Raji (cell line): ENCODE results near the gene CDR2.
A peak's percentile ranks its signal among the peaks of the same experiment; 100 is the strongest.

Experiments used
- POLR2A ChIP-seq: IDR thresholded peaks from 2 replicates; pipeline ENCODE4 v1.6.1; 2011; ENCODE audit warnings: low read depth, low read length, control low read depth; ENCODE audit not compliant: insufficient read depth

Gene CDR2

GRCh38 chr16:22374311-22375116, at the start of gene CDR2:
TSS of gene CDR2 (minus strand) at chr16:22374619. CDS start at chr16:22374309, 310 bp downstream.
- peak; percentile 85 for TF ChIP-seq POLR2A

- no peak for TF ChIP-seq POLR2A
These were observed 49.3 kb upstream of the CDR2 start for GRCh38 chr16:22423716-22424115.

- no peak for TF ChIP-seq POLR2A
These were observed 46.7 kb upstream of the CDR2 start for GRCh38 chr16:22421136-22421535.

GRCh38 chr16:22420606-22421135, 46.3 kb upstream of the CDR2 start:
- TF ChIP-seq POLR2A: no peak

GRCh38 chr16:22419908-22420307, 45.5 kb upstream of the CDR2 start:
- TF ChIP-seq POLR2A: no peak

GRCh38 chr16:22418826-22419225, 44.4 kb upstream of the CDR2 start:
- TF ChIP-seq POLR2A: no peak

- TF ChIP-seq POLR2A: no peak
These were observed 42.6 kb upstream of the CDR2 start for GRCh38 chr16:22417019-22417418.

- TF ChIP-seq POLR2A: no peak
These were observed 39.4 kb upstream of the CDR2 start for GRCh38 chr16:22413819-22414218.

- TF ChIP-seq POLR2A: no peak
These were observed 33.1 kb upstream of the CDR2 start for GRCh38 chr16:22407486-22407885.

- no peak for TF ChIP-seq POLR2A
These were observed 27.8 kb upstream of the CDR2 start for GRCh38 chr16:22402191-22402590.

GRCh38 chr16:22400900-22401299, 26.5 kb upstream of the CDR2 start:
- no peak for TF ChIP-seq POLR2A

GRCh38 chr16:22397931-22398330, 23.5 kb upstream of the CDR2 start:
- TF ChIP-seq POLR2A: no peak

- no peak for TF ChIP-seq POLR2A
These were observed 23.0 kb upstream of the CDR2 start for GRCh38 chr16:22397464-22397863.

- no peak for TF ChIP-seq POLR2A
These were observed 21.5 kb upstream of the CDR2 start for GRCh38 chr16:22395960-22396359.

GRCh38 chr16:22394121-22394520, 19.7 kb upstream of the CDR2 start:
- TF ChIP-seq POLR2A: no peak

- TF ChIP-seq POLR2A: no peak
These were observed 13.8 kb upstream of the CDR2 start for GRCh38 chr16:22388101-22388644.
